ENCODE data around the gene CYP19A1. TPM values are rescaled to one million over a fixed set of nuclear protein-coding genes. Genes with fewer than 3 reads are reported as not detected.

Gene CYP19A1
- polyA plus RNA-seq, 1 of the 3 experiments (the other 2 are of a cell fraction) = 0.03 TPM

GRCh38 chr15:51299187-51300015, 39.0 kb downstream of the CYP19A1 start:
- ChIA-PET POLR2A (no interaction called here), CTCF (interaction anchor here (1.4 to 3.2 kb wide), 4 partner anchors 13 to 218 kb away, joined by 3 to 7 read pairs (median 4); no protein-coding TSS in a partner anchor)
- Histone ChIP-seq H3K4me1 (ENCODE audit: control insufficient read depth in 1 of 2, insufficient read depth in 2 of 2, low read depth in 1 of 2, low read length in 1 of 2) (no peaks in the 10 kb centered on the region), H3K79me2 (ENCODE audit: insufficient read depth) (no peaks in the 10 kb centered on the region), H3K4me3 (ENCODE audit: low read depth in 2 of 2, low read length in 1 of 2) (no peak overlapping the region), H3F3A (replicated peaks; ENCODE audit: insufficient read depth) (no peaks in the 10 kb centered on the region), H3K4me2 (no peak overlapping the region), H3K27me3 (ENCODE audit: insufficient read depth) (peaks cover 5% of the 10 kb centered on the region; the same call in 1 of the 2 replicates), H4K20me1 (ENCODE audit: insufficient read depth) (no peaks in the 10 kb centered on the region), H3K9me2 (no peaks in the 10 kb centered on the region), H3K9ac (no peak overlapping the region), H3K36me3 (replicated peaks in 1 of 2; ENCODE audit: control insufficient read depth in 1 of 2, insufficient read depth in 2 of 2, low read length in 1 of 2) (no peaks in the 10 kb centered on the region), H3K27ac (ENCODE audit: low read depth in 2 of 2, low read length in 1 of 2) (no peak overlapping the region), H2AFZ (ENCODE audit: low read depth) (no peak overlapping the region), H3K9me3 (no peaks in the 10 kb centered on the region)
- no peak for DNase-seq
- 34% methylated on average over 5 of the region's 5 CpGs for WGBS (ENCODE audit: low lambda C conversion rate)
- no peak for TF ChIP-seq CTCF (IDR thresholded peaks at IDR 0.05)
- no peak for TF ChIP-seq GABPA (IDR thresholded peaks at IDR 0.05; ENCODE audit: low read depth)
- TF ChIP-seq ELF1 (IDR thresholded peaks at IDR 0.05) = no peak

- Histone ChIP-seq H3K79me2 (ENCODE audit: insufficient read depth) (no peaks in the 10 kb centered on the region), H3K27me3 (ENCODE audit: insufficient read depth) (peaks cover 5% of the 10 kb centered on the region; the same call in 1 of the 2 replicates), H3K4me2 (no peak overlapping the region), H3K36me3 (replicated peaks in 1 of 2; ENCODE audit: control insufficient read depth in 1 of 2, insufficient read depth in 2 of 2, low read length in 1 of 2) (no peaks in the 10 kb centered on the region), H4K20me1 (ENCODE audit: insufficient read depth) (no peaks in the 10 kb centered on the region), H3K9me2 (no peaks in the 10 kb centered on the region), H3F3A (replicated peaks; ENCODE audit: insufficient read depth) (no peaks in the 10 kb centered on the region), H3K9me3 (no peaks in the 10 kb centered on the region), H3K4me3 (ENCODE audit: low read depth in 2 of 2, low read length in 1 of 2) (no peak overlapping the region), H3K4me1 (ENCODE audit: control insufficient read depth in 1 of 2, insufficient read depth in 2 of 2, low read depth in 1 of 2, low read length in 1 of 2) (no peaks in the 10 kb centered on the region), H3K27ac (ENCODE audit: low read depth in 2 of 2, low read length in 1 of 2) (no peak overlapping the region), H3K9ac (no peak overlapping the region), H2AFZ (ENCODE audit: low read depth) (no peak overlapping the region)
- ChIA-PET POLR2A (interaction anchor here (0.6 kb wide), 1 partner anchor 367 kb away, joined by 4 read pairs; no protein-coding TSS in a partner anchor), CTCF (interaction anchor here (1.1 to 3.2 kb wide), 5 partner anchors 12 to 106 kb away, joined by 3 to 7 read pairs (median 3); no protein-coding TSS in a partner anchor)
- WGBS (ENCODE audit: low lambda C conversion rate) = 29% methylated on average over 2 of the region's 2 CpGs
- TF ChIP-seq YY1 (IDR thresholded peaks at IDR 0.05; ENCODE audit: low read depth) (no peak), PBX3 (IDR thresholded peaks at IDR 0.05) (no peak), TAF1 (IDR thresholded peaks at IDR 0.05; ENCODE audit: borderline replicate concordance, low read depth, low read length) (no peak), FOXJ3 (CRISPR knock-in tag; IDR thresholded peaks at IDR 0.05) (no peak), TEAD4 (IDR thresholded peaks at IDR 0.05; ENCODE audit: borderline replicate concordance, insufficient read depth) (no peak), FOXM1 (IDR thresholded peaks at IDR 0.05; ENCODE audit: low read depth) (no peak), RAD21 (IDR thresholded peaks at IDR 0.05; ENCODE audit: low read length) (no peak), MEF2A (IDR thresholded peaks at IDR 0.05; ENCODE audit: borderline replicate concordance, low read depth) (no peak), RXRA (IDR thresholded peaks at IDR 0.05; ENCODE audit: borderline replicate concordance, low read depth) (no peak)
- DNase-seq = no peak
These were observed 39.8 kb downstream of the CYP19A1 start for GRCh38 chr15:51298620-51299019.

Data from SK-N-SH (cell line).